Measurements from ENCODE around the gene TOP3A. TPM values are rescaled to one million over a fixed set of nuclear protein-coding genes. Genes with fewer than 3 reads are reported as not detected.

TOP3A gene
- total and polyA plus RNA-seq, 2 of the 13 experiments (the other 11 are each of a cell fraction or from before 2014, with no cell fraction given) = 16.9 to 36.8 TPM

- TF ChIP-seq HMGXB4 (CRISPR knock-in tag; IDR thresholded peaks at IDR 0.05; ENCODE audit: borderline replicate concordance in 1 of 2, low read depth in 1 of 2) (no peak), SUZ12 (IDR thresholded peaks at IDR 0.05; ENCODE audit: low read depth, low read length) (peak; percentile 59; the same call in 1 of the 2 replicates), ZNF350 (CRISPR knock-in tag; IDR thresholded peaks at IDR 0.05; ENCODE audit: borderline replicate concordance, low read depth) (no peak; the same call in 1 of the 2 replicates), ZNF3 (CRISPR knock-in tag; IDR thresholded peaks at IDR 0.05) (no peak), BORCS8-MEF2B (CRISPR knock-in tag; IDR thresholded peaks at IDR 0.05) (no peak), POLR2A (IDR thresholded peaks at IDR 0.05; ENCODE audit: insufficient read depth in 1 of 2, low read depth in 2 of 2, low read length in 2 of 2) (peak in 1 of 2 experiments; percentile 14; a peak in 1 of 4 replicates), MXD3 (CRISPR knock-in tag; IDR thresholded peaks at IDR 0.05) (no peak), ZNF496 (CRISPR knock-in tag; IDR thresholded peaks at IDR 0.05; ENCODE audit: insufficient replicate concordance) (no peak), ISX (CRISPR knock-in tag; conservative IDR thresholded peaks at IDR 0.05) (no peak), ATF2 (CRISPR knock-in tag; IDR thresholded peaks at IDR 0.05) (no peak), ZNF772 (CRISPR knock-in tag; IDR thresholded peaks at IDR 0.05) (no peak), ZNF660 (CRISPR knock-in tag; IDR thresholded peaks at IDR 0.05; ENCODE audit: borderline replicate concordance, low read depth) (no peak), NKX3-1 (CRISPR knock-in tag; IDR thresholded peaks at IDR 0.05) (no peak), HMG20B (CRISPR knock-in tag; conservative IDR thresholded peaks at IDR 0.05) (0 out of 2 replicates have a peak, but pooled peaks have one; percentile 16), SRSF1 (optimal IDR thresholded peaks at IDR 0.05; ENCODE audit: low read depth, low read length) (no peak), HNF1B (CRISPR knock-in tag; IDR thresholded peaks at IDR 0.05) (no peak), KDM2A (CRISPR knock-in tag; IDR thresholded peaks at IDR 0.05; ENCODE audit: borderline replicate concordance, low read depth) (no peak), CBX5 (CRISPR knock-in tag; IDR thresholded peaks at IDR 0.05; ENCODE audit: borderline replicate concordance) (no peak), ZSCAN22 (CRISPR knock-in tag; IDR thresholded peaks at IDR 0.05) (no peak), PPARG (CRISPR knock-in tag; conservative IDR thresholded peaks at IDR 0.05) (no peak), ZSCAN12 (CRISPR knock-in tag; IDR thresholded peaks at IDR 0.05) (no peak), ZMYM2 (CRISPR knock-in tag; IDR thresholded peaks at IDR 0.05) (no peak), ZNF513 (CRISPR knock-in tag; conservative IDR thresholded peaks at IDR 0.05) (no peak), ZNF44 (CRISPR knock-in tag; IDR thresholded peaks at IDR 0.05) (no peak), ZNF260 (CRISPR knock-in tag; IDR thresholded peaks at IDR 0.05; ENCODE audit: borderline replicate concordance, low read depth) (no peak)
These were observed 89.6 kb downstream of the TOP3A start, which contains the start of gene LLGL1 (continued) for GRCh38 chr17:18225121-18225641.

Measured in HepG2 (cell line).